NCI-H2171 (cell line): Measurements from ENCODE around the gene KCNT2.
A peak's percentile ranks its signal among the peaks of the same experiment; 100 is the strongest.
"Not testable (repeated sequence)": the region's sequence is repeated elsewhere in the genome, so short reads cannot be mapped to it uniquely, and the experiment has no call there.

ENCODE experiments used
- DNase-seq: peaks from one replicate; lab custom pipeline; 2025; lab: John Stamatoyannopoulos, UW

Gene KCNT2

DNA sequence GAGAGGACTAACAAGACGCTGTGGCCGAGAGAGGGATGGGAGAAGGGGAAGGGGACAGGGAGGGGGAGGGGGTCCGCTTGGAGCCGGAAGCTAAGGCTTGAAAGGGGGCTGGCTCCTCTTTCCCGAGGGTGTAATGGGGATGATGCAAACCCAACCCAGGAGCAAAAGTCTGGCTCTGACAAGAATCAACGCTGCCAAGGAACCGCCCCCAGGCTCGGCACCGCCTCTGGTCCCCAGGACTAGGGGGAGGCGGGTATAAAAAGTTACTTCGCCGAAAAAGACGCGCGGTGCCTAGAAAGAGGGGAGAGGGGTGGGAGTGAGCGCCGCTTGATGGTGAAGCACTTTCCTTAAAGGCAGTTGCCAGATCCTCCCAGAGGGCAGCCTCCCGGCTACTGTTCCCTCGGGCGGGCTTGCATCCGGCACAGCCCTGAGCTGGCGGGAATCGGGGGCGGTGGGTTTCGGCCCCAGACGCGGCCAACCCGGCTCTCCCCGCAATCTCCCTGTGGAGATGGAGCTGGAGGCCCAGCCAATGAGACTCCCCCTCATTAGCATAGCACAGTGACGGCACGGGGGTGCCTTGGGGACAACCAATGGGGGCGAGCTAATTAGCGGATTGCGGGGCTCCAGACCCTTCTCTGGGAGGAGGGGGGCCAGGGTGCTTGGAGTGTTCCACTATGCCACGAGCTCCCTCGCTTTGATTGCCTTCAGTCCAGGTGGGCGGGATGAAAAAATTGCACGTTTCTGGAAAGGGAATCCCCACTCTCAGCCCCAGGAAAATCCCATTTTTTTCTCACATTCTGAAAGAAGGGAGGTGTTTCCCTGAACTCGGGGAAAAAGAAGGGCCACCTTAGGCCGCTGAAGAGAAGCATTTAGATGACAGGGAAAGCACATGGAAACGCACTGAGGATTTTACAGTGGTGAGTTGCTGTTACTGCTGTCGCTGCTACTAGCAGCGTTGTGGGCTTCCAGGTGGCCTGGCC, at the start of gene KCNT2:
KCNT2 (minus strand) TSS at position 51 of the 980 bp plus-strand sequence. CDS start 131 bp downstream, outside the sequence.
- peak; percentile 82 for DNase-seq

- no peak for DNase-seq
Observed at GRCh38 chr1:196655494-196655893, 47.3 kb upstream of the KCNT2 start.

GRCh38 chr1:196655071-196655470, 46.8 kb upstream of the KCNT2 start:
- no peak for DNase-seq

GRCh38 chr1:196654271-196654670, 46.0 kb upstream of the KCNT2 start:
- no peak for DNase-seq

GRCh38 chr1:196651637-196652215, 43.5 kb upstream of the KCNT2 start, which contains the start of gene CFH:
TSS of gene CFH (plus strand) at chr1:196652043. CDS start at chr1:196652118, 75 bp downstream.
- DNase-seq = no peak

DNA sequence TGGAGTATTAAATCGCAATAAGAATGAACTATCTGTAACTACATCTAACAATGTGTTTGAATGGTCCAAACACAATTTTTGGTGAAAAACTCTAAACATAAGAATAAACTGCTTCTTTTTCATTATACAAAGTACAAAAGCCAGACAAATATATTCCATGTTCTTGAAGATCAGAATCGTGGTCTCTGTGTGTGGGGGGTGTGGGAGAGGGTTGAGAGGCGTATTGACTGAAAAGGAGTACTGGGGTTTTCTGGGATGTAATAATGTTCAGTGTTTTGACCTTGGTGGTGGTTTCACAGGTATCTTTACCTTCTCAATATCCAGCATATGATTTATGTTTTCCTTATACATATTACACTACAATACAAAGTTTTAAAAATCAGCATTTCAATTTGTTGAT, 42.8 kb upstream of the KCNT2 start:
- no peak for DNase-seq

DNA sequence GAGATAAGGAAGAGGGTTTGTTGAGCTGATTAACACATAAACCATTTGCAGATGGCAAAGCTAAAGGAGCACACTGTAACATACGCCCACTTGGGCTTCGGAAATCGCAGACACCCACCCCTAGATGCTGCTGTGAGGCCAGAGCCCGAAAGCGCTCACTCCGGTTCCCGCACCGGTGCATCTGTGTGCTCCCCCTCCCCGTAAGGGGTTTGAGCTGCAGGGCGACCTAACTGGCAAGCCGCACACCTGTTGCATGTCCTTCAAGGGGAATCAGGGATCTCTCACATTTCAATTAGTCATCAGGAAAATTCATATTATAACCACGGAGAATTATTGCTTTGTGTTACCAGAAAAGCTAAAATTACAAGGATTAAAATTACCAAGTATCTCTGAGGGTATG, 42.2 kb upstream of the KCNT2 start:
- DNase-seq = no peak

GRCh38 chr1:196649990-196650389, 41.8 kb upstream of the KCNT2 start:
- no peak for DNase-seq

GRCh38 chr1:196640976-196641375, 32.7 kb upstream of the KCNT2 start:
- DNase-seq = no peak

GRCh38 chr1:196639291-196639690, 31.1 kb upstream of the KCNT2 start:
- DNase-seq = not testable (repeated sequence)

DNA sequence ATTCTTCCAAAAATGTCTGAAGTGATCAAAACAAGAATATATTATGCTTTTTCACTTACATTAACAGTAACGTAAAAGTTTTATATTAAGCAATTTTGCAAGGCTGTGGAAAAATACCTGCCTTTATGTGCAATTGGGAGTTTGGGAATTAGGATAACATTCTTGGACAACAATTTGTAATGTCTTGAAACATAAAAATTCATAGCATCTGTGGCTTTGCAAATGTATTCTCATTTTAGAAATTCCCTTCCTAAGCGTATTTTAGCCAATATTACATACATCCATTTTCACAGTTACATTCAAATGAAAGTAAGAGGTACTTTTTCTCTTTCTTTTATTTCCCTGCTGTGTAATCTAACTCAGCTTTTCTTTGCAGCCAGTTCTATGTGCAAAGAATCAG, 30.2 kb upstream of the KCNT2 start:
- no peak for DNase-seq

DNA sequence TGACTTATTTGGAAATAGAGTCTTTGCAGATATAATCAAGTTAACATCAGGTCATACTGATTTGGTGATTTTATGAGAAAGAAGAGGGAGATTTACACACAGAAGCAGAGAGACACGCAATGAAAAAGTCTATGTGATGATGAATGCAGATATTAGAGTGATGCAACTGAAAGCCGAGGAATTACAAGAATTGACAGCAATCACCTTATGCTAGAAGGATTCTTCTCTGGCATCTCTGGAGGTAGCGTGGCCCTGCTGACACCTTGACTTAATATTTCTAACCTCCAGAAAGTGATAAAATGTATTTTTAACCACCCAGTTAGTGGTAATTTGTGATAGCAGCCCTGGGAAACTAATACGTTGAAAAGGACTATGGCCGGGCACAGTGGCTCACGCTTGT, 29.4 kb upstream of the KCNT2 start:
- no peak for DNase-seq

DNA sequence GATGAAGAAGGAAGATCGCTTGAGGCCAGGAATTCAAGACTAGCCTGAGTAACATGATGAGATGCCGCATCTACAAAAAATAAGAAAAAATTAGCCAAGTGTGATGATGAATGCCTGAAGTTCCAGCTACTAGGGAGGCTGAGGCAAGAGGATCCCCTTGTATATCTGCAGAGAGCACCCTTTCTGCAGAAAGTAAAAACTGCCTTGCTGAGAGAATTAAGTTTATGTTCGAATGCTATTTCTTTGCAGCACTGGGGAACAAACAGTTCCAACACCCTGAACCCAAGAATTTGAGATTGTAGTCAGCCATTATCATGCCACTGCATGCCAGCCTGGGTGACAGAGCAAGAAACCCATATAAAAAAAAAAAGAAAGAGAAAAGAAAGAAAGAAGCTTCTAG, 20.6 kb upstream of the KCNT2 start:
- DNase-seq = no peak

DNA sequence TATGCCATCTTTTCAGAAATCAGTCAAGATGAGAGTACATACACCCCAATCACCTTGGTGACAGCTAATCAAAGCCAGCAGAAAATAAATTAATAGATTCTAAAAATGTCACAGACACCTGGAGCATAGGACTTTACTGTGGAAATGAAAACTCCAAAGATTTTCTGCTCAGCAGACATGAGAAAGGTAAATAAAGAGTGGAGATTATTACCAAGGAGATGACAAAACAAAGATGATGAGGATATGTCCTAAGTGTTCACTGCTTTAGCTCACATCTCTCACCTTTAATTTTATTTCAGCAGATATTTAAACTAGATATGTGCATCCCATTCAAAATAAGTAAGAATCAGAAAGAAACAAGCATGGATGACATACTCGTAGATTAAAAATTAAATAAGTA, 14.8 kb upstream of the KCNT2 start:
- DNase-seq = no peak

- DNase-seq = no peak
Observed at GRCh38 chr1:196619721-196620120, 11.5 kb upstream of the KCNT2 start.

DNA sequence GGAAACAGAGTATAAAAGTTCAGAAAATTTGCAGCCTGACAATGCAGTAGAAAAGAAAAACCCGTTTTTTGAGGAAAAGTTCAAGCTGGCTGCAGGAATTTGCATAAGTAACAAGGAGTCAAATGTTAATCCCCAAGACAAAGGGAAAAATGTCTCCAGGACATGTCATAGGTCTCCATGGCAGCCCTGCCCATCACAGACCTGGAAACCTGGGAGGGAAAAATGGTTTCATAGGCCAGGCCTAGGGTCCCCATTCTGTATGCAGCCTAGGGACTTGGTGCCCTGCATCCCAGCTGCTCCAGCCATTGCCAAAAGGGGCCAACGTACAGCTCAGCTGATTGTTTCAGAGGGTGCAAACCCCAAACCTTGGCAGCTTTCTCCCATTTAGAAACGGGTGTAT, 3.6 kb upstream of the KCNT2 start:
- no peak for DNase-seq

GRCh38 chr1:196609370-196609737, 1.1 kb upstream of the KCNT2 start:
- DNase-seq = no peak

DNA sequence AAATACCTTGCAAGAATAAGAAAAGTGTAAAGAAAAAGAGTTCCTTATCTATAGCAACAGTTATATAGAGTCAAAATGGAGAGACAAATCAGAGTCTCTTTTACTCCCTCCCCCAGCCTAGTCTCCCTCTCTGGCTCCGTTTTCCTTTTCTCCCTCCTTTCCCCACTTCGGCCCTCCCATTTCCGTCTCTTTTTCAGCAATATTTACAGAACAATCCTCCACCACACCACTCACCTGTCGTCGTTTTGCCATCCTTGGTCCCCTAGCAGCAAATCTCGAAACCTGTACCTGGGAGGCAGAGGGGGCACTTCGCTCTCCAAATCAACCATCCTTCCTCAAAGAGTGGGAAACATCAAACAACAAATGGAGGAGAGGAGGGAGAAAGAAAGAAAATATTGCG, 259 bp downstream of the KCNT2 start:
- peak; percentile 18 for DNase-seq

DNA sequence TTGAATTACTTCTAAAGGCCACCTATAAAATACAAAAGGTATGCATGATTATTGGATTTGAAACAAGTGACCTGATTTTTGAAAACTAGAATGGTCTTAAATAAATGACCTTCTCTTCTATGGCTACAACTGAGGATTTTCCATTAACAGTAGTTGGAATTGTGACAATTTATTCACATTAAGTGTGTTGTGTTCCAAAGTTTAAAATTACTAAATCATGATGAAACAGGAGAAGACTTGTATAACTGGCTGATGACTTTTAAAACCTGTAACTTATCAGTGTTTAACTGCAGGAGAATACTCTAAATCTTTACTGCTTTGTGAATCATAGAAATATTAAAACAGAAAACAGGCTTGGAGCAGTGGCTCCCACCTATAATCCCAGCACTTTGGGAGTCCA, 4.6 kb downstream of the KCNT2 start:
- no peak for DNase-seq

- no peak for DNase-seq
Observed at GRCh38 chr1:196598942-196599748, 9.1 kb downstream of the KCNT2 start.

DNA sequence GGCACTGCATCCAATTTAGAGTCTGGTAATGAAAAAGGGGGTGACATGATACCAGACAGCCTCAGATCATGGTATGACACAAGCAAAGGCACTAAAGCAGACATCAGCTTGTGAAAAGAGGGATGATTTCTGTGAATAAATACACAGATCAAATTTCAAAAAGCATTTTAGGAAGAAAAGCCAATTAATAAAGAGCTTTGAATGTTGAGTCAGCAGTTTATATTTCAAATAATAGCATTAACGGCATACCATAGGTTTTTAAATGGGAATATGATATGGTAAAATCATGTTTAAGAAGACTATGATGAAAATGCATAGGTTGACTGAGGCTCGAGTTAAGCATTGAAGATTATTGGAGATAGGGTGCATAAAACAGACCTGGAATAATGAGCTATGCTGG, 13.5 kb downstream of the KCNT2 start:
- no peak for DNase-seq

GRCh38 chr1:196593955-196594354, 14.3 kb downstream of the KCNT2 start:
- DNase-seq = no peak

- no peak for DNase-seq
Observed at GRCh38 chr1:196590959-196591358, 17.3 kb downstream of the KCNT2 start.
